HK-2 (cell line): ENCODE data around the gene RGPD3.
"Not testable (repeated sequence)": the region's sequence is repeated elsewhere in the genome, so short reads cannot be mapped to it uniquely, and the experiment has no call there.

ENCODE experiments used
- DNase-seq: peaks from one replicate; pipeline ENCODE4 v3.0.0-alpha.2; 2018; ENCODE audit not compliant: unreplicated experiment

The RGPD3 gene

DNA sequence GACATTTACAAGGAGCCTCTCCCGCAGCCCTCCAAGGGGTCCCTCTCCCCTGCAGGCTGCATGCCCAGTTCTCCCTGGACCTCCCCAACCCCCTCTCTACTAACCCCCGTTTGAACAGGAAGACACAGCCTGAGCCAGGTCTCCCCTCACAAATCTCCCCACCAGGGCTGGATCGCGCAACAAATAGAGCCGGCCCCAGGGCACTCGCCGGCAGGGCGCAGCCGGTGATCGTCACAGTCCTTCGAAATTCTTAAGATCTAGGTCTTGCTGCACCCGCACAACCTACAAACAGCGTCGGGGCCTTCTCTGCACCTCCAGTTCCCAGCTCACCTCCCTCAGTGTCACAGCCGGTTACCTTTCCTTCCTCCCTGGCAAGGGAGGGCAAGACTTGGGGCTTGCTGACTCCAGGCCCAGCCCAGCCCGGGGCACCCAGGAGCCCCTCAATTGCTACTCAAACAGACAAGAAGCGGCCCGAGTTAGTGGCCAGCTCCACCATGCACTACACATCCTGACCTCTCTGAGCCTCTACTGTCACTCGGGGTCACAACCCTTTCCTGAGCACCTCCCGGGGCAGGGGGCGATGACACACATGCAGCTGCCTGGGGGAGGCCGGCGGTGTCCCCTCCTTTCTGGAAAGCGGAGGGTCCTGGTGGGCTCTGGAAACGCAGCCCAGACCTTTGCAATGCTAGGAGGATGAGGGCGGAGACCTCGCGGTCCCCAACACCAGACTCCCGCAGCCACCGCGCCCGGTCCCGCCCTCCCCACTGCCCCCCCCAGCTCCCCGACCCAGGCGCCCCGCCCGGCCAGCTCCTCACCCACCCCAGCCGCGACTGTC lies 18.6 kb upstream of the RGPD3 start, which contains the start of gene CD8B2:
Gene CD8B2 (plus strand): TSS at position 814 of the 835 bp plus-strand sequence. CDS start 63 bp downstream, outside the sequence.
- DNase-seq = not testable (repeated sequence)

DNA sequence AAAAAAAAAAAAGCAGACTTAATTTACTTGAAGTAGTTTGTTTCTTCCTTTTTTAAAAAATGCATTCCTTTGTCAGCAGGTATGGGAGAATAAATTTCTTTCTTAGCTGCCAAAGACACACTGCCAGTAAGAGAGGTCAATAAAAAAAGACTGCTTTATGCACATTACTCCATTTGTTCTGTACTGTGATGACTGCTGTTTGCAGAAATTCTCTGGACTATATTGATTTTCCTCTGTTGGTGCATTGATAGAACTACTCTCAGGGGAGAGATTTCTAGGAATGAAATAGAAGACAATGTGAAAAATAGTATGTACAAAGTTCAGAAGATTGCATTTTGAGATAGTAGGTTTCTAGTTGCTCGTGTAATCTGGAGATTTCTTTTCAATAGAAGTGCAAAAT lies 11.3 kb upstream of the RGPD3 start:
- DNase-seq = not testable (repeated sequence)

DNA sequence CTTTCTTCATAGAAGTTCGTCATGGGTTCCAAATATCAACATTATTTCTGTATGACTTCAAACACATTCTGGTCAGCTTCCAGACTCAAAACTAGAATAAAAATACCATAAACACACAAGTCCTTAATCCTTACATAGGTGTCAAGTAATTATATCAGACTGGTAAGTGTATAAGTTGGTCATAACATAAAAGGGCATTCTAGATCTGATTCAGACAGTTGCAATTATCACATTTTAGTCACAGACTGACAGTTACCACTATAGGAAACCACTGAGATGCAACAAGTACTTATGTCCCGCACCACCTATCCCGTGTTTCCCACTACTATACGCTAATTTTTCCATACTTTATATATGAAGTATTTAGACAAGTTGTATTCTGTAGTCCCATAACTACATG lies 9.4 kb upstream of the RGPD3 start:
- DNase-seq = not testable (repeated sequence)

DNA sequence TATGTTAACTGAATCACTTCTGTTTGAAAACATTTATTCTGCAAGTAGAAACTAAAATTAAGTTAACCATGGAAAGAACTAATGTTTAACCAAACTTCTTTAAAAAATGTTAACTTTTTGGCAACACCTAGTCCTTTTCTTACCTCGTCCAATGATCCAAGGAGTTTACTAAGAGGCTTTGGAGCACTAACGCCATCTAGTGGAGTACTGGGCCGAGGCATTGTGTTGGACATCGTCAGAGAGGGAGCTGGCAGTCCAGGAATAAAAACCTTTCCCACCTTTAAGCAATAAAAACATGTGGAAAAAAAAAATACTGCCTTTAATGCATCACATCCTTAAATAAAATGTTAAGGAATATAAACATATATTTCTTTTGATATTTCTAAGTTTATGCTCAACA lies 2.4 kb upstream of the RGPD3 start:
- DNase-seq = not testable (repeated sequence)

DNA sequence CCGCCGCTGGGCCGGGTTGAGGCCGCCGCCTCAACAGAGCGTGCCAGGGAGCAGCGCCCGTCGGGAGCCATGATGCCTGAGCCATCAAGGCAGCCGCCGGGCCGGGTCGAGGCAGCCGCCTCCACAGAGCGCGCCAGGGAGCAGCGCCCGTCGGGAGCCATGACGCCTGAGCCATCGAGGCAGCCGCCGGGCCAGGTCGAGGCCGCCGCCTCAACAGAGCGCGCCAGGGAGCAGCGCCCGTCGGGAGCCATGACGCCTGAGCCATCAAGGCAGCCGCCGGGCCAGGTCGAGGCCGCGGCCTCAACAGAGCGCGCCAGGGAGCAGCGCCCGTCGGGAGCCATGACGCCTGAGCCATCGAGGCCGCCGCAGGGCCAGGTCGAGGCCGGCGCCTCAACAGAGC lies 697 bp downstream of the RGPD3 start:
- not testable (repeated sequence) for DNase-seq

DNA sequence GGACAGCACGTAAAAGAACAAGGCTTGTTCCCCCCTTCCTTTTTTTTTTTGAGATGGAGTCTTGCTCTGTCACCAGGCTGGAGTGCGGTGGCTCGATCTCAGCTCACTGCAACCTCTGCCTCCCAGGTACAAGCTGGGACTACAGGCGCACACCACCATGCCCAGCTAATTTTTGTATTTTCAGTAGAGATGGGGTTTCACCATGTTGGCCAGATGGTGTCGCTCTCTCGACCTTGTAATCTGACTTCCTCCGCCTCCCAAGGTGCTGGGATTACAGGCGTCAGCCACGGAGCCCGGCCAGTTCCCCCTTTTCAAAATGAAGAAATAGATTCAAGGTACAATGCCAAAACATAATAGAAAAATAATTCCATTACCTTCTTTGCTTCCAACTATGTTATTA lies 6.3 kb downstream of the RGPD3 start:
- not testable (repeated sequence) for DNase-seq

DNA sequence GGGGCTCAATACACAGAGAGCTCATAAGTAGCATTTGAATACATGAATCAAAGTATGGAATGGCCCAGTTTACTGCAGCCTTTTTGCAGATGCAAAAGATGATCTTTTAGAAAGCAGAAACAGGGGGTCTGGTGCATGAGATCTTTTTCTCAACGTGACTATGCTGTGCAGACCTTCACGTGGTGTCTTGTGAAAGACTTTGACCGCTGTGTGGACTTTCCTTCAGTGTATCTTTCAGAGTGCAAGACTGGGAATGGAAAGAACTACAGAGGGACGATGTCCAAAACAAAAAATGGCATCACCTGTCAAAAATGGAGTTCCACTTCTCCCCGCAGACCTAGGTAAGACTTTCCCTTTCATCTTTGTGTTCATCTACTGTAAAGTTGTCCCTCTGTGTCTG lies 77.5 kb downstream of the RGPD3 start:
- DNase-seq = not testable (repeated sequence)

DNA sequence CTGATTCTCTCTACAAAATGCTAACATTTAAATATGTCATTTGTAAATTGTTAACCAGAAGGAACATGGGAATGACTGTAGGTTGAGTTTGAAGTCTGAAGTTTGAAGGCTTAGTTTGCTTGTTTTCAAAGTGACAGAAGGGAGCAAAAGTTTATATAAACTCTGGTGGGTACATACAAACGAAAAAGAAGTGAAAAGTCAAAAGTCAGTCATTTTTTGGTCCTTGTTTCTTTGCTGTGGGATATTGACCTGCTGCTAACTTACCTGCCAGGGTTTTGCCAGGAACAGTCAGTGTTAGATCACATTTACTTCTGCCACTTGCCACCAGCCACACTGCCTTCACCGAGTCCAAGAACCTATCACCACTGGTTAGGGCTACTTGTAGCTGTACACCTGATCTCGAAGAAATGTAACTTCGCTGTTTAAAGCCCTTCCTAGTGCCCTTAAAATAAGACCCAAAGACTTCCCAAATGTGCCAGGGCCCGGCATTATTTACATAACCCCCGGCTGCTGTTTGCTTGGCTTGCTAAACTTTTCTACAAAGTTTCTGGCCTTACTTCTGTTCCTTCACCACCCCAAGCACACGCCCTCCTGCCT lies 79.3 kb downstream of the RGPD3 start:
- not testable (repeated sequence) for DNase-seq

DNA sequence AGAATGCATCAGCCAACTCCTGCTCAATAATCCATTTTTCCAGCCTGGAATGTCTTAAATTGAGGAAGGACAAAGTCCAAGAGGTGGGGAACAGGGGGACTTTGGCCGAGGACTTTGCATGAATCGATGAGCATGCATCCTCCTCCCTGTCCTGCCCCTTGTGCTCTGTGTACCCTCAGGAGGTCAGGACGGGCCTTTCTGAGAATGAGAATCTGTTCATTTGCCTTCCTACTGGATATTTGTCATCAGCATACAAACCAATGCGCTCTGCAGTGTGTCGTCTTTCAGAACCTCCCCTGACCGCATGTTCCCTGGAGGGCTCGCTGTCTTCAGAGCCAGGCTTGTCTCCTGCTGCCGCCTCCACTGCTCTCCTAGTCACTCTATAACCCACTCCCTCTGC lies 83.7 kb downstream of the RGPD3 start:
- not testable (repeated sequence) for DNase-seq

DNA sequence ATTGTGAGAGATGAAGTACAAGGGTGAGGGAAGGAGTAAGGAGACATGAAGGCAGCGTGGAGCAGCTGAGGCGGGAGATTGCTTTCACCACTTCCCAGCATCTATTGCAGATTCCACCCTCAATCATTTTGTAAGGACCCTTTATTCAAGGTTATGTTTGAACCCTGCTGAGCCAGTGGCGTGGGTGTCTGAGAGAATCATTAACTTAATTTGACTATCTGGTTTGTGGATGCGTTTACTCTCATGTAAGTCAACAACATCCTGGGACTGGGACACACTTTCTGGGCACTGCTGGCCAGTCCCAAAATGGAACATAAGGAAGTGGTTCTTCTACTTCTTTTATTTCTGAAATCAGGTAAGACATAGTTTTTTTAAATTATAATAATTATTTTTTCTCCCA lies 86.3 kb downstream of the RGPD3 start:
- DNase-seq = not testable (repeated sequence)

DNA sequence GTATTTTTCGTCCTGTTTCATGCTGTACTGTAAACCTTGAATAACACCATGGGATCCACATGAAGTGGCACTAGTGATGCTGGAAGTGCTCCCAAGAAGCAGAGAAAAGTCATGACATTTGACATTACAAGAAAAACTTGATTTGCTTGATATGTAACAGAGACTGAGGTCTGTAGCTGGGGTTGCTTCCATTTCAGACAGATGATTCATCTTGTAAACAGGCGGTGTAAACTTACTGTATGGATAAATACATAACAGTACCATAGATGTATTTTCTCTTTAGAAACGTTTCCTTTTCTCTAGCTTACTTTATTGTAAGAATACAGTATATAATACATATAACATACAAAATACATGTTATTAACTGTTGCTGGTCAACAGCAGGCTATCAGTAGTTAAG lies 88.6 kb downstream of the RGPD3 start:
- not testable (repeated sequence) for DNase-seq

DNA sequence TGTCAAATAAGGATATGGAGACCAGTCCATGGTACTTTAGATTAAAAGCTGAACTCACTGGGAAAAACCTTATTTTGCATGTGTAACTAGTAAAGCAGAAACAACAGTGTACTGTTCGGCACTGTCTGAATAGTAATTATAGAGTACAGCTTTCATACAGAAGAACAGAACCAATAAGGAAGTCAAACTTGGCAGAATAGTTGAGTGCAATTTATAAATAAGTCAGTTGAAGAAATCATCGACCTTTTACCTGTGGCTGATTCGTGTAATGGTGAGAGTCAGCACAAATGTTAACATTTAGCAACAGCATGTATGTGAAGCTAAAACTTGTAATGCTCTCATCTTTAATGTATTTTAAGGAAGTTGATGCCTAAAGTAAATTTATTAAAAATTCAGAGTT lies 99.0 kb downstream of the RGPD3 start:
- DNase-seq = not testable (repeated sequence)

DNA sequence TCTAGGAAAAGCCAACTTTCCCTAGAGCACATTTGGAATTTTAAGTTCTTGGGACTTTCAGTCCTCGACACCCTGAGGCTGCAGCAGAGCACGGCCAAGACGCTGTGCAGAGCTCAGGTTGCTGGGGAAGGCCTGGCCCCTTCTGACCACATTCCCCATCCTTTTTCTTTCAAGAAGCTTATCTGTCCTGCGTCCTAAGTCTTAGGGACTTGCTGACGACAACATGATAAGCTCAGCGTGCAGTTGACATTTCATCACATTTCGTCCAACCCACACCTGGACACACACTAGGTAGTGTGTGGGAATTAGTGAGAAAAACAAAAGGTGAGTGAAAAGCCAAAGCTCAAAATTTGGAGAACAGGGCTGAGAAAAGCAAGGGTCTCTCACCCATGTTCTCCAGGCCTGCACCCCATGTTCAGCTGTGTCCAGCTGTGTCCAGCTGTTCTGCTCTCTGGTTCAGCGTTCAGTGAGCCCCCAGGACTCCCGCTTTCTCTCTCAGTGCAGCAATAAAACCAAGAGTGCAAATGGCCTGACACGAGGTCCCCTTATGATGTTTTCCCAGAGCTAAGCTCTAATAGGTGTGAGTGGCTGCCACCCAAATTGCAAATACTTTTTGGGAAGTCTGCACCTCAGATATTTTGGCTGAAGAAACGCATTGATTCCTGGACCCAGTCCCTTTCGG lies 101.9 kb downstream of the RGPD3 start:
- DNase-seq = no peak

DNA sequence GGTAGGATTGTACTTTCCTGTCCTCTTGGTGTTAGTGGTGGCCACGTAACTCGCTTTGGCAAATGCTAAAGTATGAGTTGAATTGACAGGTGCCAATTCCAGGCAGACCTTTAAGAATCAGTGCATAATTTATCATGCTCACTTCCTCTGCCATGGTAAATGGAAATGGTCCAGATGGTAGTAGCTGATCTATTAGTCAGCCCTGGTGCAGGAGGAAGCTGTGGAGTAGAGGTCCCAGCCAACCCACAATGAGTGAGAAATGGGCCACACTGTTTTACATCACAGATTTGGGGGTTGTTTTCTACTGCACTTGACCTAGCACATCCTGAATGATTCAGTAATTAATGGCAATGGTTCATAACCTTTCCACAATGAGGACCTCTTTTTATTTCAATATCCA lies 104.4 kb downstream of the RGPD3 start:
- DNase-seq = no peak

DNA sequence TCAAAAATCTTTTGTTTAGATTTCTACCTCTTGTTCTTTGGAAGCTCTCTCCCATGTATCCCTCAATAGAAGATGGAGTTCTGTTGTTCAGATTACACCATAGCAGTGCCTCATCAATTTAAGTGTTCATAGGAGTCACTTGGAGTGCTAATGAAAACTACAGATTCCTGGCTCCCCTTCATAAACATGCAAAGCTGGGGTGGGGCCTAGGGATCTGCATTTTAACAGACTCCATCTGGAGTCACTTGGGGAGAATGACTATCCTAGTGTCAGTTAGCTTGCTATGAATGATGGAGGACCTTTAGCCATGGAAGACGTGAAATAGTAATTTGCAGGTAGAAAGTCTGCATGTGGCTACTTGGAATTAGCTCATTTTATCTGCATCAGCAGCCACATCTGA lies 105.4 kb downstream of the RGPD3 start:
- no peak for DNase-seq

DNA sequence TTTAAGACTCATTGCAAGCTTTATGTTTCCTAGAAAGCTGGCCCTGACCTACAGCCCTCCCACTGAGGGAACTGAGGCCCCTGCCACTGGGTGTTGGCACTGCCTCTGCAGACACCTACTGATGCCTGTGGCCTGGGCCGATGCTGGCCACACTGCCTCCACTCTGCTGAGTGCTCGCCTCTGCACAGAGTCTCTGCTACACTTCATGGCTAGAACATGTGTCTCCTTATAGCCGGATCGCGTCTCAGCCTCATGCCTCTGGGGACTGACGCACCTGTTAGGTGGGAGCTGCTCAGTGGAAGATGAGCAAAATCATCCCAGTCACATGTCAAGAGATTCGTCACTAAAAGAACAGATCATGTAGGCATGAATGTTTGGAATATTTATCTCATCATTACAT lies 108.7 kb downstream of the RGPD3 start:
- no peak for DNase-seq

DNA sequence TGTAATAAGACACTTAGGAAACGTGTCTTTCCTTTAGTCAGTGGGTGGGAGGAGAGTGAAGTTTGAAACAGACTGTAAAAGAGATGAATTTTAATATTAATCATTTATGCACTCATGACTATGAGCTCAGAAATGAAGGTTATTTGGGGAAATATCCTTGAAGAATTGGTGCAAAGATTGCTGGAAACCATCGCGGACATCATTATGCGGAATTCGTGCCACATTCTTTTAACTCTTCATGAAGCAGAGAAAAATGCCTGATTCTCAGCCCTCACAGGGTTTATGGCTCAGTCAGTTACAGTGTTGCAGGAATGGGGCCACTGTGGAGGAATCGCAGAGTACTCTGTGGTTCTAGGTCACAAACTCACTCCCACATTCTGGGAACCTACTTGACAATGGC lies 109.7 kb downstream of the RGPD3 start:
- DNase-seq = no peak

DNA sequence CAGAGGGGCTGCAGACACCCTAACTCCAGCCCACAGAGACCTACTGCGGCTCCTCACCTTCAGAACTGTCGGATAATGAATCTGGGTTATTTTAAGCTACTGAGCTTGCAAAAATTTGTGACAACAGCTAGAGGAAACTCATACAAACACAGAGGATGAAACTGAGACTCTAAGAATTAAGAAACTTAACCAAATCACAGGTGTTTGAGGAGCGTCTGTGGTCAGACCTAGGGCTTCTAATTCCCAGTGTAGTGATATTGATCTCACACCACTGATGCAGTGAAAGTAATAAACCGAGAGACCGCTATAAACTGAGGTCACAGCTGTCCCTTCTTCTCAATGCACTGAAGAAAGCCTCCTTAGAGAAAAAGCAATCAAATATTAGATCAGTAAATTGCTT lies 110.1 kb downstream of the RGPD3 start:
- DNase-seq = no peak

DNA sequence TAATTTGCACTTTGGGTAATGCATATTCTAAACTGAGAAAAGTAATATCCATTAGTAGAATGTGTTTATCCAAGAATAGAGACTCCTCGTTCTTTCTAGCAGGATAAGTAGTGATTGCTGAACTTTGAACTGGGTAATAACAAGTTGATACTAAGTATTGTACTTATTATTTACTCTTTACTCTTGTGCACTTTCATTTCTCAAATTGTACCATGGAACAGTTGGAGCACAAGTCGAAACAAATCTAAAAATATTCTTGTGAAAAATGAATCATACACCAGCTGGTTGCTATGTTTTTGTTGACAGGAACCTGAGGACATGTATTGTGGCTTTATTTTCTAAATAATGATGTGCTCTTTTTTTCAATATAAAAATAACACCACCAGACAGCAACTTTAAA lies 111.9 kb downstream of the RGPD3 start:
- DNase-seq = no peak

DNA sequence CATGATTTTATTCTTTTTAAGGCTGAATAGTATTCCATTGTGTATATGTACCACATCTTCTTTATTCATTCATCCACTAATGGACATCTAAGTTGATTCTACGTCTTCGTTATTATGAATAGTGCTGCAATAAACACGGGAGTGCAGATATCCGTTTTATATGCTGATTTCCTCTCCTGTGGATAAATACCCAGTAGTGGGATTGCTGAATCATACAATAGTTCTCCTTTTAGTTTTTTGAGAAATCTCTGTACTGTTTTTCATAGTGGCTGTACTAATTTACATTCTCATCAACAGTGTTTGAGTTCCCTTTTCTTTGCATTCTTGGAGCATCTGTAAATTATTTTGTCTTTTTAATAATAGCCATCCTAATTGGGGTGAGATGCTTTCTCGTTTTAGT lies 114.5 kb downstream of the RGPD3 start:
- DNase-seq = no peak

DNA sequence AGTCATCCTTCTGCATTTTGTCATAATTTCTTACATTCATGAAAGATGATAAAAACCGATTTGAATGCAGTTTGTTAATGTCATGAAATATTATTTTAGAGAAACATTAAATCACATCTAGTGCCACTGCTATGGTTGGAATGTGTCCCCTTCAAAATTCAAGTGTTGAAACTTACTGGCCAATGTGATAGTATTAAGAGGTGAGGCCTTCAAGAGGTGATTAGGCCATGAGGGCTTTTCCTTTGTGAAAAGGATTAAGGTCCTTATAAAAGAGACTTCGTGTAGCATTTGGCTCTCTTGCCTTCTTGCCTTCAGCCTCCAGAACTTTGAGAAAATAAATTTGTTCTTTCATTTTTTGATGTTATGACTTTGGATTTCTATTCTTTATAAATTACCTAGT lies 117.2 kb downstream of the RGPD3 start:
- DNase-seq = no peak

DNA sequence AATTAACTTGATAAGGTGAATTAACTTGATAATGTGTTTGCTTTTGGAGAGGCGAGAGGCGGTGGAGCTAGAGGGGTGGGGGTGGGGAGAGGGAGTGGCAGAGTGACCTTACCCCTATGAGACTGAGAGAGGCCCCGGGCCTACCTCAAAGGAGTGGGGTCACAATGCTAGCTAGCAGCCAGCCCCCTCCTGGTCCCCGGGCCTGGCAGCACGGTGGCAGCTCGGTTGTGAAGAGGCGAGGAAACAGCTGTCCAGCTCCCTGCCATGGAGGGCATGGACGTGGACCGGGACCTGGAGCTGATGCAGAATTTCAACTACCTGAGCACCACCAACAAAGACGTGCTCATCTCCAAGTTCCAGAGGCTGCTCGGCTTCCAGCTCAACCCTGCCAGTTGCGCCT lies 123.9 kb downstream of the RGPD3 start:
- no peak for DNase-seq

DNA sequence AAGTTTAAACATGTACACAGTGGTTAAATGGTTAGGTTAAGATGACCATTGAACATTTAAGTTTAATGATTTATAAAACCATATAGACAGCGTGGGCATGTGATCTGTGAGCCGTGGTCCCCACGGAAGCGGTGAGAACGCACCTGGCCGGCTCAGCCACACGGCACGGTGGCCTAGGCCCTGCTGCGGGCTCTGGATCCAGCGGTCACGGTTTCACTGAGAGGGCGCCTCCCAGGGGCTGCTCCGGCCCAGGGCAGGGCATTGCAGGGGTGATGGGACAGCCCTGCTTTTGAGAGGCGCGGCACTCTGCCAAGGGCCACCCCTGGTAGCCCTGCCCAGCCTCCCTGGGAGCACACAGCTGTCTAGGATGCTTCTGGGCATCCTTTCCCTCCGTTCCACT lies 124.9 kb downstream of the RGPD3 start:
- DNase-seq = no peak
